Neural progenitor cell (in vitro differentiated cells): ENCODE measurements around the gene MOV10L1.

Source experiments
- EZH2 ChIP-seq: fragments of 200-600 bp; sonication (generic); IDR thresholded peaks from 2 replicates; pipeline ENCODE4 v1.6.1; 2017; ENCODE audit warnings: antibody characterized with exemption, mild to moderate bottlenecking, moderate library complexity
- TF ChIP-seq, protein P1 (sequence below): fragments of 200-600 bp; sonication (generic); IDR thresholded peaks from 2 replicates; pipeline ENCODE4 v1.5.1; 2017; ENCODE audit warnings: antibody characterized with exemption, mild to moderate bottlenecking

DNA sequence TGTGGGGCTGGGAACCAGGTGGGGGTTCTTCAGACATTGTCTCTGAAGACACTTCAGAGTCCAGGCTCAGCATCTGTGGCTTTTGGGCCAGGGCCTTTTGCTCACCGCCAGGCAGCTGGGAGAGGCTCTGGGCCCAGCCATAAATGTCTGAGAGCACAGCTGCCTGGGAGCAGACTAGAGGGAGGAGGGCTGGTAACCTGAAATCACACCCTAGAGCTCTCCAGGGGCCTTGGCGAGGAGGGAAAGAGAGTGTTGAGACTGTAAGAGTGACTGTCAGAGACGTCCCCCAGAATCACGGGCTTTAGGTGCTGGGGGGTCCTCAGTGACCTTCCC lies 100.0 kb downstream of the MOV10L1 start:
- TF ChIP-seq, protein P1, sequence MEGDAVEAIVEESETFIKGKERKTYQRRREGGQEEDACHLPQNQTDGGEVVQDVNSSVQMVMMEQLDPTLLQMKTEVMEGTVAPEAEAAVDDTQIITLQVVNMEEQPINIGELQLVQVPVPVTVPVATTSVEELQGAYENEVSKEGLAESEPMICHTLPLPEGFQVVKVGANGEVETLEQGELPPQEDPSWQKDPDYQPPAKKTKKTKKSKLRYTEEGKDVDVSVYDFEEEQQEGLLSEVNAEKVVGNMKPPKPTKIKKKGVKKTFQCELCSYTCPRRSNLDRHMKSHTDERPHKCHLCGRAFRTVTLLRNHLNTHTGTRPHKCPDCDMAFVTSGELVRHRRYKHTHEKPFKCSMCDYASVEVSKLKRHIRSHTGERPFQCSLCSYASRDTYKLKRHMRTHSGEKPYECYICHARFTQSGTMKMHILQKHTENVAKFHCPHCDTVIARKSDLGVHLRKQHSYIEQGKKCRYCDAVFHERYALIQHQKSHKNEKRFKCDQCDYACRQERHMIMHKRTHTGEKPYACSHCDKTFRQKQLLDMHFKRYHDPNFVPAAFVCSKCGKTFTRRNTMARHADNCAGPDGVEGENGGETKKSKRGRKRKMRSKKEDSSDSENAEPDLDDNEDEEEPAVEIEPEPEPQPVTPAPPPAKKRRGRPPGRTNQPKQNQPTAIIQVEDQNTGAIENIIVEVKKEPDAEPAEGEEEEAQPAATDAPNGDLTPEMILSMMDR = no peak
- no peak for TF ChIP-seq EZH2
